Hepatocyte (in vitro differentiated cells): ENCODE results near the gene KCNQ1.

Experiments used
- CTCF ChIP-seq: fragments of 200-600 bp; sonication (generic); IDR thresholded peaks from 2 replicates; pipeline ENCODE4 v1.5.1; 2016; ENCODE audit warnings: antibody characterized with exemption, mild to moderate bottlenecking; ENCODE audit not compliant: poor library complexity
- EZH2 ChIP-seq: fragments of 200-600 bp; sonication (generic); IDR thresholded peaks from 2 replicates; pipeline ENCODE4 v1.6.1; 2016; ENCODE audit warnings: antibody characterized with exemption, mild to moderate bottlenecking, borderline replicate concordance
- EZH2phosphoT487 ChIP-seq: fragments of 200-600 bp; sonication (generic); IDR thresholded peaks from one replicate; pipeline ENCODE4 v1.6.1; 2018; ENCODE audit warnings: antibody characterized with exemption, mild to moderate bottlenecking, low read depth, moderate library complexity; ENCODE audit not compliant: unreplicated experiment, severe bottlenecking

- TF ChIP-seq CTCF (no peak), EZH2 (no peak), EZH2phosphoT487 (no peak)
Observed at GRCh38 chr11:2883640-2883978, 438.8 kb downstream of the KCNQ1 start.
